H1 (cell line): ENCODE measurements around the gene GYPA.

ENCODE experiments used
- ATF2 ChIP-seq: IDR thresholded peaks from 2 replicates; pipeline ENCODE4 v1.6.1; 2012; ENCODE audit warnings: low read length, inconsistent platforms
- BACH1 ChIP-seq: IDR thresholded peaks from 2 replicates; pipeline ENCODE4 v1.6.1; 2012; ENCODE audit warnings: low read length, improper control_type of control experiment
- CBX5 ChIP-seq: fragments of 300-800, 300-1000 bp; sonication (generic); IDR thresholded peaks from 2 replicates; pipeline ENCODE4 v1.7.1; 2016; ENCODE audit warnings: antibody characterized with exemption, low read length, low read depth
- CTCF ChIP-seq, 3 experiments: IDR thresholded peaks; 1 replicate in 2 of 3; 2 replicates in 1 of 3; pipeline versions ENCODE4 v1.5.1 to v1.6.1; 2011; ENCODE audit warnings: low read length in 3 of 3, mild to moderate bottlenecking in 3 of 3, inconsistent platforms in 2 of 3, low read depth in 1 of 3, moderate library complexity in 1 of 3; ENCODE audit not compliant: insufficient read depth in 1 of 3; ENCODE audit errors: control extremely low read depth in 1 of 3
- EGR1 ChIP-seq: IDR thresholded peaks from 2 replicates; pipeline ENCODE4 v1.6.1; 2011; ENCODE audit warnings: low read depth, low read length, borderline replicate concordance
- EP300 ChIP-seq, 2 experiments: IDR thresholded peaks; 1 replicate in 1 of 2; 2 replicates in 1 of 2; pipeline ENCODE4 v1.6.1; 2011 to 2012; ENCODE audit warnings: low read depth in 2 of 2, low read length in 2 of 2, mild to moderate bottlenecking in 2 of 2, borderline replicate concordance in 1 of 2, inconsistent platforms in 1 of 2, moderate library complexity in 1 of 2
- FOSL1 ChIP-seq: IDR thresholded peaks from 2 replicates; pipeline ENCODE4 v1.6.1; 2011; ENCODE audit warnings: mild to moderate bottlenecking, low read depth, low read length, moderate library complexity; ENCODE audit not compliant: insufficient read depth
- POLR2A ChIP-seq, 2 experiments: IDR thresholded peaks; 1 replicate in 1 of 2; 2 replicates in 1 of 2; pipeline ENCODE4 v1.6.1; 2011; ENCODE audit warnings: low read depth in 2 of 2, low read length in 2 of 2, mild to moderate bottlenecking in 2 of 2; ENCODE audit errors: control extremely low read depth in 1 of 2
- RFX5 ChIP-seq: IDR thresholded peaks from 2 replicates; pipeline ENCODE4 v1.6.1; 2011; ENCODE audit warnings: low read depth, low read length, improper control_type of control experiment, borderline replicate concordance
- SP1 ChIP-seq: IDR thresholded peaks from 2 replicates; pipeline ENCODE4 v1.6.1; 2011; ENCODE audit warnings: low read depth, low read length
- SUZ12 ChIP-seq: fragments of 200-600 bp; sonication (generic); IDR thresholded peaks from 2 replicates; pipeline ENCODE4 v1.6.1; 2012; ENCODE audit warnings: mild to moderate bottlenecking, inconsistent platforms, low read length, moderate library complexity, mixed read lengths
- TAF7 ChIP-seq: optimal IDR thresholded peaks from 2 replicates; pipeline ENCODE3; 2011; ENCODE audit warnings: low read depth, mild to moderate bottlenecking, inconsistent platforms, low read length, moderate library complexity, borderline replicate concordance
- ZNF274 ChIP-seq: IDR thresholded peaks from 2 replicates; pipeline ENCODE4 v1.7.0; 2012; ENCODE audit warnings: low read length, borderline replicate concordance; ENCODE audit errors: extremely low read depth

GRCh38 chr4:144189121-144189520 lies 48.6 kb upstream of the GYPA start:
- TF ChIP-seq SUZ12 (no peak), EP300 (IDR thresholded peaks at IDR 0.05; ENCODE audit: borderline replicate concordance in 1 of 2, low read depth in 2 of 2, low read length in 2 of 2) (no peak), CTCF (IDR thresholded peaks at IDR 0.05; ENCODE audit: control extremely low read depth in 1 of 3, insufficient read depth in 1 of 3, low read depth in 1 of 3, low read length in 3 of 3) (no peak), RFX5 (no peak), POLR2A (IDR thresholded peaks at IDR 0.05; ENCODE audit: control extremely low read depth in 1 of 2, low read depth in 2 of 2, low read length in 2 of 2) (no peak), TAF7 (no peak), EGR1 (no peak), ATF2 (no peak), ZNF274 (no peak), SP1 (no peak), FOSL1 (no peak), BACH1 (no peak), CBX5 (no peak)
